ENCODE measurements around the gene OR10AD1.
A peak's percentile ranks its signal among the peaks of the same experiment; 100 is the strongest.

The OR10AD1 gene

GRCh38 chr12:48189331-48190125 is 13.6 kb downstream of the OR10AD1 start:
- peak; percentile 92 for TF ChIP-seq CTCF (conservative IDR thresholded peaks at IDR 0.05)
- H3K27ac ChIP-seq: no peak overlapping the region

GRCh38 chr12:48187916-48188695 is 15.0 kb downstream of the OR10AD1 start:
- no peak overlapping the region for H3K27ac ChIP-seq

DNA sequence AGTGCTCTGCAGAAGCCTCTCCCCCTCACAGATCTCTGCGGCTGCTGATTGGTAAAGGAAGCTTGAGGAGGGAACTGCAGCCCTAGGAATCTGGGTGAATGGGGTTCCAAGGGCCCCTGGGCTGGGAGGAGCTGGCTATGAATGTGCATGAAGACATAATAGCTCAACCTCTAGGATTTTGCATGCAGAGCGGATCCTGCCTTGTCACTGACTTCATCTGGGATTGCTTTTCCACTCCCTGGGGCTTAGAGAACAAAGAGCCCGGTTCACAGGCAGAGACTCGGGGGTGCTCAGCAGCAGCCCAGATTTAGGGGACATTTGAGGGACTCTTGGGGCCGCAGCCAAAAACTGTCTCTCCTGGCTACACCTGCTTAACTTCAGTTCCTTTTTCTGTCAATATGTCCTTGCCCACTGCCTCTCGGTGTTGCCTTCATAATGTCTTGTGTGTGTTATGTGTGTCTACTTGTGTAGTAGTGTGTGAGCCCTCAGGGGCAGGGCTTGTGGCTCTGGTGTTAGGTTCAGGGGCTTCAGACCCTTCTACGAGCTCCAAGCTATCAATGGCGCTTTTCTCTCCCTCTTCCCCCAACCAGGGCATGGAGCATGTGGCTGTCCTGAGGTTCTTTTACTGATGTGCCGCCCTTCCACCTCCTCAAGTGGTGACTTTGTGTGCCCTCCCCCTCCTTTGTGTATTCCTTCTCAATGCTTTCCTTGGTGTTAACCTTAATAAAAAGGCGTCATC is 17.7 kb downstream of the OR10AD1 start:
- TF ChIP-seq CTCF (conservative IDR thresholded peaks at IDR 0.05): no peak
- no peak overlapping the region for H3K27ac ChIP-seq

More at GRCh38 chr12:48187916-48188695, 15.0 kb downstream of the OR10AD1 start:
- no peak for TF ChIP-seq CTCF (conservative IDR thresholded peaks at IDR 0.05)

DNA sequence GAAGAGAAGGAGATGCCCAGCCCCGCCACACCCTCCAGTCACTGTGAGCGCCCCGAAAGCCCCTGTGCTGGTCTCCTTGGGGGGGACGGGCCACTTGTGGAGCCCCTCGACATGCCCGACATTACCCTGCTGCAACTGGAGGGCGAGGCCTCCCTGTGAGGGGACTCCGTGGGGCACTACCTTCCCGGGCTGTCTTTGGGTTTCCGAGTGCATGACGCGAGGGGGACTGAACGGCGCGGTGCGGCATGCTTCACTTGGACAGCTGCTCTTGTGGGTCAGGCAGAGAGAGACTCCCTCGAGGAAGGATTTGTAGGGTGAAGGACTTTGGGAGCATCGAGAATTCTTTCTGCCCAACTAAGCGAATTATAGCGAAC is 18.6 kb downstream of the OR10AD1 start:
- H3K27ac ChIP-seq: no peak overlapping the region

GRCh38 chr12:48183876-48184548 is 19.1 kb downstream of the OR10AD1 start:
- peak; percentile 27; the same call in 1 of the 2 replicates for TF ChIP-seq CTCF (conservative IDR thresholded peaks at IDR 0.05)
- H3K27ac ChIP-seq: peak overlapping the region; percentile 52; the same call in 1 of the 2 replicates

More for the DNA sequence above, 18.6 kb downstream of the OR10AD1 start:
- no peak for TF ChIP-seq CTCF (conservative IDR thresholded peaks at IDR 0.05)

GRCh38 chr12:48183091-48183875 is 19.8 kb downstream of the OR10AD1 start, which contains the start of gene CCDC184:
TSS of gene CCDC184 (plus strand) at chr12:48183644. CDS start at chr12:48184123, 479 bp downstream.
- peak within 1 kb of the TSS; percentile 52 for H3K27ac ChIP-seq
- TF ChIP-seq CTCF (conservative IDR thresholded peaks at IDR 0.05): peak; percentile 67

Data from VCaP (cell line).